GM13977 (cell line): ENCODE data around the gene PEX5L.

Experiments
- DNase-seq: peaks from one replicate; pipeline ENCODE4 v3.0.0; 2012; ENCODE audit warnings: low spot score
- in situ Hi-C: fragments of 300-500 bp; cut with MboI; formaldehyde crosslinking; loops from one replicate; pipeline ENCODE4 v1.12.0; 2022; ENCODE audit warnings: low sequenced_read_pairs, low pct_unique_long_range_greater_than_20kb, mixed read lengths, inconsistent platforms; ENCODE audit not compliant: unreplicated experiment
- TF ChIP-seq, protein P1 (sequence below): IDR thresholded peaks from 2 replicates; pipeline ENCODE4 v1.5.1; 2012; ENCODE audit warnings: mild to moderate bottlenecking, control low read depth; ENCODE audit not compliant: insufficient read depth; ENCODE audit errors: extremely low read depth, missing control alignments

PEX5L gene, protein sequence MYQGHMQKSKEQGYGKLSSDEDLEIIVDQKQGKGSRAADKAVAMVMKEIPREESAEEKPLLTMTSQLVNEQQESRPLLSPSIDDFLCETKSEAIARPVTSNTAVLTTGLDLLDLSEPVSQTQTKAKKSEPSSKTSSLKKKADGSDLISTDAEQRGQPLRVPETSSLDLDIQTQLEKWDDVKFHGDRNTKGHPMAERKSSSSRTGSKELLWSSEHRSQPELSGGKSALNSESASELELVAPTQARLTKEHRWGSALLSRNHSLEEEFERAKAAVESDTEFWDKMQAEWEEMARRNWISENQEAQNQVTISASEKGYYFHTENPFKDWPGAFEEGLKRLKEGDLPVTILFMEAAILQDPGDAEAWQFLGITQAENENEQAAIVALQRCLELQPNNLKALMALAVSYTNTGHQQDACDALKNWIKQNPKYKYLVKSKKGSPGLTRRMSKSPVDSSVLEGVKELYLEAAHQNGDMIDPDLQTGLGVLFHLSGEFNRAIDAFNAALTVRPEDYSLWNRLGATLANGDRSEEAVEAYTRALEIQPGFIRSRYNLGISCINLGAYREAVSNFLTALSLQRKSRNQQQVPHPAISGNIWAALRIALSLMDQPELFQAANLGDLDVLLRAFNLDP

DNA sequence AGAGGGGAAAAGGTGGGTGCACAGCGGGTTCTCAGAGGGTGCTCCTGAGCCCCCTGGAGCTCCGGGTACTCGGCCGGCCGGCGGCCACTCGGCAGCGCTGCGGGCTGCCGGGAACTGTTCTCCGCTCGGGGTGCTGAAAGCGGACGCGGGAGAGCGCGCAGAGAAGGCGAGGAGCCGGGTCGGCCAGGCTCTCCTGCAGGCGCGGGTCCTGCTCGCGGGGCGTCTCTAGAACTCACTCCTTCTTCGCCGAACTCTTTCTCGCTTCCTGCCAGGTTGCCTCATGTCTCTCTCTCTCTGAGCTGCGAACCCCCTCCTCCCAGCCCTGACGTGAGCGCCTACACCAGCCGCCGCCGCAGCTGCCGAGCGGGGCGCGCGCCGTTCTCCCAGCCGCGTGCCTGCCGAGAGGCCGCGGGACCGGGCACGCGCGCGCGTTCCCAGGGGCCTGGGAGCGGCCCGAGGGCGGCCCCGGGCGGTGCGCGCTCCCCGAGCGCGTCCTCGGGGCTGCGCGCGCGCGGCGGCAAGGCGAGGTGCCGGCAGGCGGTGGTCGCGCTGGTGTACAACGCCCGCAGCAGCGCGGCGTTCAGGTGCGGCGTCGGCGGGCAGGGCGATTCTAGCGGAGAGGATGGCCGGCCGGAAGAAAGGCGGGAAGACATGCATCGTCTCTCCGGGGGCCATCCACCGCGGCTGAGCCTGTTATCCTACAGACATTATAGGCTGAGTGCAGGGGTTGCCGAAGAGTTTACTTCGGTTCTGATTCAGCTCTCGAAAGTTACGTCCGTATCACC, at the start of gene PEX5L:
TSS of gene PEX5L (minus strand) at position 267 of the 785 bp plus-strand sequence. CDS start 338 bp downstream, outside the sequence.
- in situ Hi-C loops = no loop called here
- TF ChIP-seq, protein P1, sequence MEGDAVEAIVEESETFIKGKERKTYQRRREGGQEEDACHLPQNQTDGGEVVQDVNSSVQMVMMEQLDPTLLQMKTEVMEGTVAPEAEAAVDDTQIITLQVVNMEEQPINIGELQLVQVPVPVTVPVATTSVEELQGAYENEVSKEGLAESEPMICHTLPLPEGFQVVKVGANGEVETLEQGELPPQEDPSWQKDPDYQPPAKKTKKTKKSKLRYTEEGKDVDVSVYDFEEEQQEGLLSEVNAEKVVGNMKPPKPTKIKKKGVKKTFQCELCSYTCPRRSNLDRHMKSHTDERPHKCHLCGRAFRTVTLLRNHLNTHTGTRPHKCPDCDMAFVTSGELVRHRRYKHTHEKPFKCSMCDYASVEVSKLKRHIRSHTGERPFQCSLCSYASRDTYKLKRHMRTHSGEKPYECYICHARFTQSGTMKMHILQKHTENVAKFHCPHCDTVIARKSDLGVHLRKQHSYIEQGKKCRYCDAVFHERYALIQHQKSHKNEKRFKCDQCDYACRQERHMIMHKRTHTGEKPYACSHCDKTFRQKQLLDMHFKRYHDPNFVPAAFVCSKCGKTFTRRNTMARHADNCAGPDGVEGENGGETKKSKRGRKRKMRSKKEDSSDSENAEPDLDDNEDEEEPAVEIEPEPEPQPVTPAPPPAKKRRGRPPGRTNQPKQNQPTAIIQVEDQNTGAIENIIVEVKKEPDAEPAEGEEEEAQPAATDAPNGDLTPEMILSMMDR = no peak
- DNase-seq = peak; percentile 78

DNA sequence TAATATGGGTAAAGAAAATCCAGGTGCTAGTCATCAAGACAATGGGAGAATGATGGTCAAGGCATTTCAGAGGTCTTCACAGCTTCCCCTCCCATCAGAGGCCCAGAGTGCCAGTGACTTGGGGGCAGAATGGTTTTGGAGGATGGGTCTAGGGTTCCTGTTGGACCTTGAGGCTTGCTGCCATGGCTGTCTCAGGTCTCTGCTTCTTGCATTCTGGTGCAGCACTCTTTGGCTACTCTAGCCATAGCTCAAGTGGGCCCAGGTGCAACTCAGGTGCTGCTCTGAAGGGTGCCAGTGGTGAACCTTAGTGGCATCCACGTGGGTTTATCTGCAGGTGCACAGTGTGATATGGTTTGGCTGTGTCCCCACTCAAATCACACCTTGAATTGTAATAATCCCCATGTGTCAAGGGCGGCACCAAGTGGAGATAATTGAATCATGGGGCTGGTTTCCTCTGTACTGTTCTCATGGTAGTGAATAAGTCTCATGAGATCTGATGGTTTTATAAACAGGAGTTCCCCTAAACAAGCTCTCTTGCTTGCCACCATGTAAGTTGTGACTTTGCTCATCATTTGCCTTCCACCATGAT, 48.5 kb upstream of the PEX5L start:
- in situ Hi-C loops = no loop called here
- no peak for DNase-seq
- TF ChIP-seq, protein P1 = peak; percentile 39

DNA sequence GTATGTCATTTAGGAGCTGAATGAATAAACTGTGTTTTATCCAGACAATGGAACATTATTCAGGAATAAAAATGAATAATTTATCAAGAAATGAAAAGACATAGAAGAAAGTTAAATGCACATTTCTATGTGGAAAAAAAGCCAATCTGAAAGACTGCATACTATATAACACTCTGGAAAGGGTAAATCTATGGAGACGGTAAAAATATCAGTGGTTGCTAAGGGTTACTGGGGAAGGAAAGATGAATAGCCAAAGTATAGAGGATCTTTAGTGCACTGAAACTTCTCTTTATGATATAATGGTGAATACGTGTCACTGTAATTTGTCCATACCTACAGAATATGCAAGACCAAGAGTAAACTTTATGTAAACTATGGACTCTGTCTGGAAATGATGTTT, 46.0 kb upstream of the PEX5L start:
- DNase-seq = no peak
- in situ Hi-C loops = no loop called here
- TF ChIP-seq, protein P1 = no peak

DNA sequence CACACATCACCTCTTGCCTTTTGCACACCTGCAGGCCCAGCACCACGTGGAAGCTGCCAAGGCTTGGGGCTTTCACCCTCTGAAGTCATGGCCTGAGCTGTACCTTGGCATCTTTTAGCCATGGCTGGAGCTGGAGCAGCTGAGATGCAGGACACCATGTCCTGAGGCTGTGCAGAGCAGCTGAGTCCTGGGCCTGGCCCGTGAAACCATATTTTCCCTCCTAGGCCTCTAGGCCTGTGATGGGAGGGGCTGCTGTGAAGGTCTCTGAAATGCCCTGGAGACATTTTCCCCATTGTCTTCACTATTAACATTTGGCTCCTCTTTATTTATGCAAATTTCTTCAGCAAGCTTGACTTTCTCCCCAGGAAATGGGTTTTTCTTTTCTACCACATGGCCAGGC, 41.9 kb upstream of the PEX5L start:
- TF ChIP-seq, protein P1 = no peak
- no peak for DNase-seq
- in situ Hi-C loops = no loop called here

DNA sequence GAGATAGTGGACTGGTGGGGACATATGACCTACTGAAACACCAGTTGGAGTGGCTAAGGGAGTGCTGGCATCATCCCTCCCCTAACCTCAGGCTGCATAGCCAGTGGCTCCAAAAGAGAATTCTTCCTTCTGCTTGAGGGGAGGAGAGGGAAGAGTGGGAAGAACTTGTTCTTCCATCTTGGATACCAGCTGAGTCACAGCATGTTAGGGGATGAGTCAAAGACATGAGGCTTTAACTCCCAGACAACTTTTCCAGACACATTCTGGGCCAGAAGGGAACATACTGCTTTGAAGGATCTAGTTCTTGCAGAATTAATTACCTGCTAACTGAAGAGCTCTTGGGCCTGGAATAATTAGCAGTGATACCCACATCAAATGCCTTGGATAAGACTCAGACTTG, 36.8 kb upstream of the PEX5L start:
- TF ChIP-seq, protein P1 = no peak
- in situ Hi-C loops = no loop called here
- no peak for DNase-seq

DNA sequence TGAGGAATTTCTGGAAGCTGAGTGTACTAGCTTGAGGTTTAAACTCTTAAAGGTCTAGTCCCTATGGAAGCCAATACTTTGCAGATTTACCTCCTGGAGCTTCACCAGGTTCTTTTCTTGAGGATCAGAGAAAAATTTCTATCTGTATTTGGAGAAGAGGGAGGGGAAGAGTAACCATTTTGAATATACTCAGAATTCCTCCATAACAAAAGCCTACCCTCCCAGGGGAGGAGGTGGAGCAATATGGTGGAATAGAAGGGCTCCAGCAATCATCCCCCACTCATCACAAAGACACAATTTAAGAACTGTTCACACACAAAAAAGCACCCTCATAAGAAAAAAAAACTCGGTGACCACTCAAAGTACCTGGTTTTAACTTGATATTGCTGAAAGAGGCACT, 36.0 kb upstream of the PEX5L start:
- no peak for DNase-seq
- TF ChIP-seq, protein P1 = no peak
- in situ Hi-C loops = no loop called here
